GM12864 (cell line): ENCODE data around the gene HSPG2.

Source experiments
- DNase-seq: peaks from one replicate; pipeline ENCODE4 v3.0.0-alpha.2; 2011; ENCODE audit warnings: low read depth
- H3K4me3 ChIP-seq: 2 replicates; pipeline ENCODE4 v1.5.1; 2011; ENCODE audit warnings: mild to moderate bottlenecking, low read depth, low read length, control low read depth
- CTCF ChIP-seq: IDR thresholded peaks from 2 replicates; pipeline ENCODE4 v1.5.1; 2011; ENCODE audit warnings: low read depth, mild to moderate bottlenecking, moderate library complexity, low read length, control low read depth, inconsistent platforms; ENCODE audit errors: missing control alignments

HSPG2 gene

DNA sequence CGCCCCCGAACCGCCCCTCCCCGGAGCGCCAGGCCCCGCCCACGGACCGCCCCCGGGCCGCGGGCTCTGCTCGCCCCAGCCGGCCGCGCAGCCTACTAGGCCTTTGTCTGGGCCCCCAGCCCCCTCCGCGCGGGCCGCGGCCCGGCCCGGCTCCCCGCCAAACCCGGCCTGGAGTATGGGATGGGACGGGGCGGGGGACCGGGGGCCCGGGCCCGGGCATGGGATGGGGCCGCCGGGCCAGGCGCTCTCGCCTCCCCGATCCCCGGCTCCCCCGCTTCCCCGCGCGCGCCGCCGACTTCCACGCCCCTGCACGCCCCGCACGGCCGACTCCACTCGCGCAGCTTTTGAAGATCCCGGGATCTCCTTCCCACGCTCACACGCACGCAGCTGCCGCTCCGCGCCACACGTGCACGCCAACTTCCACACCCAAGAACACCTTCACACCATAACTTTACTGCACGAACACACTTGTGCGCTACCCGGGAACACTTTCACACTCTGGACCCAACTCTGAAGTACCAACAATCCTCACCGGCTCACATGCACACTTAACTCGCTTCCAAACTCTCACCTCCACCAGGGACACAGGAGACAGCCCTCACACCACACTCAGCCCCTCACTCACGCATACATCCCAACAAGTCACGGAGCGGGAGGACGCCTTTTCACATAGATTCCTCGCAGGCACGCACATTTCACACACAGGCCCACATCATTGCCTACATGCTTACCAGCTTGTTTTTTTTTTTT is 437 bp upstream of the HSPG2 start:
- no peak for TF ChIP-seq CTCF
- H3K4me3 ChIP-seq = peak overlapping the region; percentile 41
- DNase-seq = no peak

GRCh38 chr1:21936366-21937031 is 611 bp downstream of the HSPG2 start:
- peak overlapping the region; percentile 23 for H3K4me3 ChIP-seq

DNA sequence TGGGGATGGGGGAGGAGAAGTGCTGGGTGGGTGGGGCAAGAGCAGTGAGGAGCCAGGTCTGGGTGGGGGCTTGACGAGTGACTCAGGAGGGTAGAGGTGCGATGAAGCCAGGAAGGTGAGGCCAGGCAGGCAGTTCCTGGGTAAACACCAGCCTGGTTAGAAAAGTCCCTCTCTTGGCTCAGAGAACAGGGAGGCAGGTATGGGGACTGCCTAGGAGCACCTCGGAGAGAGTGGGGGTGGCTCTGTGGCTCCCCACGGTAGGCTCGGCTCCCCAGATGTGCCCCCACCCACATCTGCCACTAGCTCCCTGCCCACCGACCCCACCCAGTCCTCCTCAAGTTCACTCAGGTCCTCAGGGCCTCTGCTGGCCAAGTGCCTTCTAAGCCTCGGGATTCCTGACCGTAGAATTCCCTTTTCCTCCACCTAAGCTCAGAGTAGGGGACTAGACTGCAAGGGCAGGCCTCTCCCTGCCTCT is 1.2 kb downstream of the HSPG2 start:
- no peak overlapping the region for H3K4me3 ChIP-seq
- DNase-seq = no peak
- TF ChIP-seq CTCF = no peak

More at GRCh38 chr1:21936366-21937031, 611 bp downstream of the HSPG2 start:
- no peak for DNase-seq
- TF ChIP-seq CTCF = no peak

DNA sequence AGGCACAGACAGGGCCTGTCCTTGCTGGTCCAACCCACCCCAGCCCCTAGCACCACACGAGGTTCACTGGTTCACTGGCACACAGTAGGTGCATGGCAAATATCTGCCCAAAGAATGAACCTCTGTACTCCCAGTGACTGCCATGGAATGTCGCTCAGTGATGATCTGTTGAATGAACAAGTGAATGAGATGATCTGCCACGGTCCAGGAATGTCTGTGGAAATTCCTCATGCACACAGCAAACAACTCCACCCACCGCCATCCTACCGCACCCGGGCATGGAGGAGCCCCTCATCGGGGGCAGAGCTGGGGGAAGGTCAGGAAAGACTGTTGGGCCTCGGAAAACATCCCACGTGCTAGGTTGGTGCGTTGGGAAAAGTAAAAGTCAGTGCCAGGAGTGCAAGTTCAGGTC is 1.7 kb downstream of the HSPG2 start:
- no peak for DNase-seq
- no peak overlapping the region for H3K4me3 ChIP-seq
- TF ChIP-seq CTCF = no peak

- no peak for DNase-seq
- TF ChIP-seq CTCF = no peak
- H3K4me3 ChIP-seq = no peak overlapping the region
These were observed 3.5 kb downstream of the HSPG2 start for GRCh38 chr1:21933397-21934248.

- no peak for TF ChIP-seq CTCF
- H3K4me3 ChIP-seq = no peak overlapping the region
- DNase-seq = no peak
These were observed 5.0 kb downstream of the HSPG2 start for GRCh38 chr1:21932127-21932526.
